GM19193 (cell line): ENCODE measurements around the gene ABCA3.

ENCODE experiments used
- POLR2A ChIP-seq: IDR thresholded peaks from 4 replicates; pipeline ENCODE4 v1.6.1; 2011; ENCODE audit not compliant: insufficient read depth, insufficient read length; ENCODE audit errors: extremely low read depth

ABCA3 gene

GRCh38 chr16:2230376-2230775 lies 110.2 kb downstream of the ABCA3 start:
- TF ChIP-seq POLR2A, result no peak

GRCh38 chr16:2229632-2230250 lies 110.8 kb downstream of the ABCA3 start:
- no peak for TF ChIP-seq POLR2A

GRCh38 chr16:2229091-2229490 lies 111.4 kb downstream of the ABCA3 start:
- no peak for TF ChIP-seq POLR2A

- no peak for TF ChIP-seq POLR2A
Measured at GRCh38 chr16:2228161-2228824, 112.2 kb downstream of the ABCA3 start.

- no peak for TF ChIP-seq POLR2A
Measured at GRCh38 chr16:2226918-2227317, 113.6 kb downstream of the ABCA3 start.

GRCh38 chr16:2226245-2226793 lies 114.2 kb downstream of the ABCA3 start:
- no peak for TF ChIP-seq POLR2A
